Activated CD4-positive, CD25-positive, alpha-beta regulatory T cell (primary cell): ENCODE measurements around the gene TGM1.

Experiments used
- DNase-seq, 4 experiments: peaks; one replicate each; lab custom pipeline; 2025; lab: John Stamatoyannopoulos, UW

TGM1 gene

GRCh38 chr14:24271134-24271833, 8.3 kb upstream of the TGM1 start, which contains the start of gene RABGGTA:
TSS of gene RABGGTA (minus strand) at chr14:24271597. CDS start at chr14:24271115, 482 bp downstream.
- DNase-seq: peak; percentile 72 to 89 (median 81)

- DNase-seq: no peak
These were observed 7.7 kb upstream of the TGM1 start for GRCh38 chr14:24270537-24271133.

GRCh38 chr14:24269910-24270536, 7.0 kb upstream of the TGM1 start:
- no peak for DNase-seq

- DNase-seq: no peak
These were observed 6.4 kb upstream of the TGM1 start for GRCh38 chr14:24269368-24269767.

GRCh38 chr14:24268225-24268624, 5.2 kb upstream of the TGM1 start:
- no peak for DNase-seq

DNA sequence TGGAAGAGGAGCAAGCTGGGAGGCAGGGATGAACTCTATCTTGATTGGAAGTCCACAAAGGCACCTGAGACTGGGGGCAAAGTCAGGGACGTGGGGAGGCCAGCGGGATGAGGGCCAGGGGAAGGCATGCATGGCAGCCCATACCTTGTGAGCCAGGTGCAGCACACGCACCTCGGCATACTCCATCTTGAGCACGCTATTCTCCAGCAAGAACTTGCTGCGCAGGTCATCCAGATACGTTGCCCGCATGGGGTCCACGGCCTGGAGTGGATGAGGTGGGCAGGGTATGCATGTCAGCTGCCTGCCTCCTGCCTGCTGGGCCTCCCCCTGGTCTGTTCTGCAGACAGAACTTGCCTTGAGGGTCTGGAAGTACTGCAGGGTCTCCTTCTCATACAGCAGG, 4.5 kb upstream of the TGM1 start:
- no peak for DNase-seq

DNA sequence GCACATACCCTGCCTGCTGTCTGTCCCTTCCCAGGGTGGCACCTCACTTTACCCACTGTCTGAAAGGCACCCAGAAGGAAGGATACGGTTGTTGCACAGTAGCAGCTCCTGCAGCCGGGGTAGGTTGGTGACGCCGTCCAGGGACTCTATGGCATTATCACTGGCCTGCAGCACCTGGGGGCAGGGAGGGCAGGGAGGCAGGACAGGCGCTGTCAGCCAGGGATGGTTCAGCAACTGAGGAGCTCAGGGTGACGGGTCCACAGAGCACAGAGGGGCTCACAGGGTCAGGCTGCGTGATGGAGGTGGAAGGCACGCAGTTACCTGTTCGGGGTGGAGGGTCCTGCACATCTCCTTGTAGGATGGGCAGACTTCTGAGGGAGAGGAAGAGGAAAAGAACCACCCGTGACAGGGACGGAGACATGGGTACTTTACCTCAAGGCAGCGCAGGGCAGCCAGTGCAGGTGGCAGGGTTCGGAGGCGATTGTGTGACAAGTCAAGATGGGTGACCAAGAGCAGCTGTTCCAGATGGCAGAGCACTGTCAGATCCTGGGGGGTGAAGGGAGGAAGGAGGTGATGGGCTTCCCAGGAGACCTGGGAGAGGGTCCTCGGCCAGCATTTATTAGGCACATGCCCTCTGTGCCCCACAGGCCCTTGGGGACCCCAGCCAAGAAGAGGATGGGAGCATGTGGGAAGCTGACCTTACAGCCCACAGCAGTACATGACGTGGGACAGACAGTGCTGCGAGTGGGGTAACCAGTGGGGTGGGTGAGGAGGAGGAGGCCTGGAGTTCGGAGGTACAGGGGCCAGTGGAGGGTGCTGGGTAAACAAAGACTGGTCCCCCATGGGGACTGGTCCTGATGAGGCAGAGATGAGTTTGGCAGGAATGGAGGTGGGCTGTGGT, 3.6 kb upstream of the TGM1 start:
- no peak for DNase-seq

- no peak for DNase-seq
These were observed 1.3 kb upstream of the TGM1 start for GRCh38 chr14:24264298-24264697.

DNA sequence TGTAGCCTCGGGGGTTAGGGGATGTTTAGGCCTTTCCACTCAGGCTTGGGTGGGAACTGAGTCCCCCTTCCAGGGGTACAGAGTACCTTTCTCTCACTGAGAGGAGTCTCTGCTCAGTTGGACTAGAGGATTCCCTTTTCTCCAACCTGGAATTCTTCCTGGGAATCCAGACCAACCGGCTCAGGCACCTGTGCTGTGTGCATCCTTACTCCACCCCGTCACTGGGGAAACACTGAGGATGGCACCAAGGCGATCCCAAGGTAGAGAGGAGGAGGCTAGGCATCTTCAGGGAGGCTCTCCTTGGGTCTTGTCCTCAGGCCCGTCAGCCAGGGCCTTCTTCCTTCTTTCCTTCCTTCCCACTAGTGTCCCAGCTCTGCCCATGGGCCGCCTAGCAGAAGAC, 871 bp upstream of the TGM1 start:
- no peak for DNase-seq

DNA sequence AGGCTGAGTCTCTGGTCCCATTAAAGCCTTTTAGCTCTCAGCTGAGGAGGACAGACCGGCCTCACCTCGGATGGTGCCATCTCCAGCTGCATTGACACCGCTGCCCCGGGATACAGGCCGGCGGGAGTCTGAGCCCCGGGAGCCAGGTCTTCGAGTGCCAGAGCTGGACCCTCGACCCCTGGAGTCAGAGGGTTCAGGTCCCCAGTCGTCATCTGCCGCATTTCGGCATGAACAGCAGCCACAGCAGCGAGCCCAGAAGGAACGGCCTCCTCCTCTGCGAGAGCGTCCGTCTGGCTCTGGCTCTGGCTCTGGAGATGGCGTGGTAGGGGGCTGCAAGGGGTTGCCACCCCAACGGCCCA, 1.0 kb downstream of the TGM1 start:
- no peak for DNase-seq

GRCh38 chr14:24261256-24261968, 1.6 kb downstream of the TGM1 start:
- no peak for DNase-seq

DNA sequence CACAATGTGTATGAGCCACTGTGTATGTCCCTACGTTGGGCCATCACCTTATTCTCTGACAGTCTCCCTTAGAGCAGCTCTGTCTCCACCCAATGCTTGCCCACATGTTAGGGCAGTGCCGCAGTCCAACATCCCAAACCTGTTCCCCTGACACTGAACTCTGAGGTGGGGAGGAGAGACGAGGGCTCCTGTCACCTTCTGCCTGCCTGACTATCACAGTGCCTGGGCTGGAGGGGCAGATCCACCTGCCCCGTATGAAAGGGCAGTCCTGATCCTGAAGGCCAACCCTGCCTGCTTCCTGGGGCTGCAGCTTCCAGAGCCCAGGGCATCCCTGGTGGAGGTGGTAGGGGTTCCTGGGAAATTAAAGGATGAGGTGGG, 2.2 kb downstream of the TGM1 start:
- DNase-seq: no peak

- no peak for DNase-seq
These were observed 2.8 kb downstream of the TGM1 start for GRCh38 chr14:24260026-24260779.

GRCh38 chr14:24259282-24260025, 3.5 kb downstream of the TGM1 start:
- DNase-seq: no peak

DNA sequence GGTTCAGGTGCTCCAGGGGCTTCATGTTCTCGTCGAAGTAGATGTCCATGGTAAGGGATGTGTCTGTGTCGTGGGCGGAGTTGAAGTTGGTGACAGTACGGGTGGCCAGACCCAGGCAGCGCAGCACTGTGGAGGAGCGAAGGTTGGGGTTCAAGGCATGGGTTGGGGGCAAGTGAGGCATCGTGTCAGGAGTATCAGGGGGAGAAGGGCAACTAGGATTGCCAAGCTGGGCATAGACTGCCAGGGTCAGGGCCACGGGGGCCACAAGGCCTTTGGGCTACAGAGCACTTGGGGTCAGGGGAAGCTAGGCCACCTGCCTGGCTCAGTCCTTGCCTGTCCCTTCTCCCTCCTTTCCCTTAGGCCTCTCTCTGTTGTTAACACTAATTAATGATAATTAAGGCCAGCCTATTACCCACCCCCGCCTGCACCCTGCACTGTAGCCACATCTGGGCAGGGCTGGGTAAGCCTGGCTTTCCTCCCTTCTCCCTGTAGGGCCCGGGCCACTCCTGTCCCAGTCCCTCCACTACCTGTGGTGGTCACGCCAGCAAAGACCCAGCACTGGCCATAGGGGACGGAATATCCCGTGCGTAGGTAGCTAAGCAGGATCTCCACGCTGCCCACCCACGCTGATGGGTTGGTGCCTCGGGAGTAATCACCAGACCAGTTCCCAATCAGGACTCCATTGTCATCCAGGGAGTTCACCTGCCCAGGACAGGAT, 4.3 kb downstream of the TGM1 start:
- DNase-seq: no peak

DNA sequence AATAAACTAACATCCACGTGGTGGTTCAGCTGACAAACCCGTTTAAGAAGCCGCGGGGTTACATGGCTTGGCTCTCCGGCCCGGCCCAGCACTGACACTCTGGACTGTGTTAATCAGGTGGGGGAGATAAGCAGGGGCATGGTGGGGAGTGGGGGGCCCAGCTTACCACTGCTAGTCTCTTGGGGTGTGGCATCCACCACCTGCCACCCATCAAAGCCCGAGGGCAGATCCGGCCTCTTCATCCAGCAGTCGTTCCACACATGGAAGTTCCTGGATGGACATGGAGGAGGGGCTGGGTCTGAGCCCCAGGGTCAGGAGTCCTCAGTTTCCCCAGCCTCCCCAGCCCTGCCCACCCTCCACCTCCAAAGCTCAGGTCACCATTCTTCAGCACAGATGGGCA, 4.9 kb downstream of the TGM1 start:
- no peak for DNase-seq

DNA sequence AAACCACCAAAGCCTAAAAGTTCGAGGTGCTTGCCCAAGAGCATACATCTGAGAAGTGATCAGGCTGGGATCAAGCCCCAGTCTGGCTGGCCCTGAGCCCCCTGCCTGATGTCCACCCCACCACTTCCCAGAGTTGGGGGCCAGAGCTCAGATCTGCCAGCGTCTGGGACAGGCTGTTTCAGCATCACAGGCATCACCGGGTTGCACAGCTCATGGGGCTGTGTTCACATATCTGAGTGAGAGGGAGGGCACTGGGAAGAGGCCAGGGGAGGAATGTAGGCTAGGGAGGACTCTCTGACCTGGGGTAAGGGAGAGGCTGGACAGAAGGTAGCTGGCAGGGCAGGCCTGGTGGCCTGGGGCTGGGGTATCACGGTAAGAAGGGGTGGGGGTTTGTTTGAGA, 6.0 kb downstream of the TGM1 start:
- no peak for DNase-seq

- no peak for DNase-seq
These were observed 6.9 kb downstream of the TGM1 start for GRCh38 chr14:24255931-24256711.

GRCh38 chr14:24255438-24255837, 7.5 kb downstream of the TGM1 start:
- DNase-seq: no peak
